Cardiac fibroblast (primary cell): ENCODE measurements around the gene ZFYVE28.
A peak's percentile ranks its signal among the peaks of the same experiment; 100 is the strongest.
"Not testable (repeated sequence)": the region's sequence is repeated elsewhere in the genome, so short reads cannot be mapped to it uniquely, and the experiment has no call there.

Source experiments
- DNase-seq, 2 donors: peaks; one replicate each; pipeline versions ENCODE4 v3.0.0 to v3.0.0-alpha.2; 2010; ENCODE audit warnings: low read depth in 2 of 2
- H3K4me3 ChIP-seq, 2 donors: replicated peaks in 1 of 2; 1 replicate in 1 of 2; 2 replicates in 1 of 2; pipeline ENCODE4 v1.5.1; 2011; ENCODE audit warnings: low read depth in 2 of 2, low read length in 2 of 2, mild to moderate bottlenecking in 2 of 2, moderate library complexity in 1 of 2
- CTCF ChIP-seq: IDR thresholded peaks from one replicate; pipeline ENCODE4 v1.5.1; 2011; ENCODE audit warnings: low read depth, mild to moderate bottlenecking, low read length, inconsistent platforms

ZFYVE28 gene

GRCh38 chr4:2417765-2418649 is at the start of gene ZFYVE28:
Gene ZFYVE28, minus strand, starts transcription at chr4:2418645. Its CDS starts 322 bp downstream, at chr4:2418323.
- H3K4me3 ChIP-seq = peak within 1 kb of the TSS; percentile 65 to 72
- no peak for TF ChIP-seq CTCF
- peak in 1 of 2 donors; percentile 53 for DNase-seq

- H3K4me3 ChIP-seq, DNase-seq: not testable (repeated sequence)
These were observed 47.1 kb upstream of the ZFYVE28 start for GRCh38 chr4:2465544-2465943.

GRCh38 chr4:2465032-2465431 is 46.6 kb upstream of the ZFYVE28 start:
- no peak for DNase-seq
- no peak for TF ChIP-seq CTCF
- no peak overlapping the region for H3K4me3 ChIP-seq

- DNase-seq = no peak
- no peak for TF ChIP-seq CTCF
- H3K4me3 ChIP-seq = peak overlapping the region; percentile 21 to 24
These were observed 44.7 kb upstream of the ZFYVE28 start for GRCh38 chr4:2462992-2463762.

GRCh38 chr4:2462218-2462991 is 44.0 kb upstream of the ZFYVE28 start:
- H3K4me3 ChIP-seq = peak overlapping the region; percentile 32 to 38
- peak; percentile 11 for TF ChIP-seq CTCF
- DNase-seq = peak; percentile 67 to 77

GRCh38 chr4:2461246-2461960 is 43.0 kb upstream of the ZFYVE28 start:
- no peak overlapping the region for H3K4me3 ChIP-seq
- no peak for DNase-seq
- no peak for TF ChIP-seq CTCF
